ENCODE results near the gene SERPINB6. TPM values are rescaled to one million over a fixed set of nuclear protein-coding genes. Genes with fewer than 3 reads are reported as not detected.

The SERPINB6 gene
- total RNA-seq, 2 experiments from 2014 or later: 13.2 TPM; not detected in 1

GRCh38 chr6:2944405-2945152 lies 26.8 kb downstream of the SERPINB6 start:
- no peaks in the 10 kb centered on the region for H3K79me2 ChIP-seq (ENCODE audit: insufficient read depth, low read depth, low read length)
- no peak overlapping the region for H3K4me3 ChIP-seq (ENCODE audit: low read depth, low read length, poor library complexity, severe bottlenecking)
- intact Hi-C loops (cut with micrococcal nuclease; ENCODE audit: unreplicated experiment): no loop called here
- no peak for TF ChIP-seq EZH2phosphoT487 (IDR thresholded peaks at IDR 0.05; ENCODE audit: borderline replicate concordance, low read depth, low read length)
- TF ChIP-seq, protein P1, sequence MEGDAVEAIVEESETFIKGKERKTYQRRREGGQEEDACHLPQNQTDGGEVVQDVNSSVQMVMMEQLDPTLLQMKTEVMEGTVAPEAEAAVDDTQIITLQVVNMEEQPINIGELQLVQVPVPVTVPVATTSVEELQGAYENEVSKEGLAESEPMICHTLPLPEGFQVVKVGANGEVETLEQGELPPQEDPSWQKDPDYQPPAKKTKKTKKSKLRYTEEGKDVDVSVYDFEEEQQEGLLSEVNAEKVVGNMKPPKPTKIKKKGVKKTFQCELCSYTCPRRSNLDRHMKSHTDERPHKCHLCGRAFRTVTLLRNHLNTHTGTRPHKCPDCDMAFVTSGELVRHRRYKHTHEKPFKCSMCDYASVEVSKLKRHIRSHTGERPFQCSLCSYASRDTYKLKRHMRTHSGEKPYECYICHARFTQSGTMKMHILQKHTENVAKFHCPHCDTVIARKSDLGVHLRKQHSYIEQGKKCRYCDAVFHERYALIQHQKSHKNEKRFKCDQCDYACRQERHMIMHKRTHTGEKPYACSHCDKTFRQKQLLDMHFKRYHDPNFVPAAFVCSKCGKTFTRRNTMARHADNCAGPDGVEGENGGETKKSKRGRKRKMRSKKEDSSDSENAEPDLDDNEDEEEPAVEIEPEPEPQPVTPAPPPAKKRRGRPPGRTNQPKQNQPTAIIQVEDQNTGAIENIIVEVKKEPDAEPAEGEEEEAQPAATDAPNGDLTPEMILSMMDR (conservative IDR thresholded peaks at IDR 0.05; ENCODE audit: low read length): no peak
- H3K4me1 ChIP-seq (ENCODE audit: insufficient read depth, low read length, poor library complexity, severe bottlenecking): peaks cover 69% of the 10 kb centered on the region
- H3K9me2 ChIP-seq (ENCODE audit: insufficient read depth, low read length): no peaks in the 10 kb centered on the region
- no TSS peak for BruUV-seq (replicated peaks)
- no peaks in the 10 kb centered on the region for H3K9me3 ChIP-seq (ENCODE audit: low read length)
- no peak overlapping the region for H3K27ac ChIP-seq (ENCODE audit: low read depth, low read length, poor library complexity, severe bottlenecking)
- CTCF ChIA-PET (ENCODE audit: unreplicated experiment): interaction anchor here (2.9 kb wide), 1 partner anchor 8 kb away, joined by 20 read pairs; no protein-coding TSS in a partner anchor
- peak; percentile 24 for DNase-seq (ENCODE audit: low spot score)
- no peak overlapping the region for H2AFZ ChIP-seq (ENCODE audit: low read length)
- POLR2A ChIA-PET: interaction anchor here (0.5 to 3.1 kb wide), 11 partner anchors 8 to 205 kb away, joined by 3 to 18 read pairs (median 5); no protein-coding TSS in a partner anchor
- no peaks in the 10 kb centered on the region for H4K20me1 ChIP-seq (ENCODE audit: insufficient read depth, low read length)
- peak overlapping the region; percentile 83 for H3K4me2 ChIP-seq (ENCODE audit: low read length)
- no peaks in the 10 kb centered on the region for H3K36me3 ChIP-seq (ENCODE audit: insufficient read depth, low read length)

GRCh38 chr6:2943564-2943955 lies 27.8 kb downstream of the SERPINB6 start:
- TF ChIP-seq EZH2phosphoT487 (IDR thresholded peaks at IDR 0.05; ENCODE audit: borderline replicate concordance, low read depth, low read length): no peak
- TF ChIP-seq, protein P1 (conservative IDR thresholded peaks at IDR 0.05; ENCODE audit: low read length): no peak
- no peaks in the 10 kb centered on the region for H3K79me2 ChIP-seq (ENCODE audit: insufficient read depth, low read depth, low read length)
- CTCF ChIA-PET (ENCODE audit: unreplicated experiment): interaction anchor here (0.7 to 2.9 kb wide), 2 partner anchors 9 to 11 kb away, joined by 3 to 20 read pairs; no protein-coding TSS in a partner anchor
- BruUV-seq (replicated peaks): no TSS peak
- H4K20me1 ChIP-seq (ENCODE audit: insufficient read depth, low read length): no peaks in the 10 kb centered on the region
- POLR2A ChIA-PET: interaction anchor here (0.5 to 3.1 kb wide), 15 partner anchors 9 to 204 kb away, joined by 3 to 18 read pairs (median 6); no protein-coding TSS in a partner anchor
- H3K36me3 ChIP-seq (ENCODE audit: insufficient read depth, low read length): no peaks in the 10 kb centered on the region
- intact Hi-C loops (cut with micrococcal nuclease; ENCODE audit: unreplicated experiment): loop anchor here (2.0 kb wide), 2 partner anchors 45 to 125 kb away; partner anchors contain the start of gene RIPK1
- H3K9me3 ChIP-seq (ENCODE audit: low read length): no peaks in the 10 kb centered on the region; the same call in 1 of the 2 replicates
- no peak for DNase-seq (ENCODE audit: low spot score)
- H3K4me1 ChIP-seq (ENCODE audit: insufficient read depth, low read length, poor library complexity, severe bottlenecking): peaks cover 76% of the 10 kb centered on the region
- peak overlapping the region; percentile 87 for H3K27ac ChIP-seq (ENCODE audit: low read depth, low read length, poor library complexity, severe bottlenecking)
- peak overlapping the region; percentile 56 for H3K4me3 ChIP-seq (ENCODE audit: low read depth, low read length, poor library complexity, severe bottlenecking)
- H2AFZ ChIP-seq (ENCODE audit: low read length): peak overlapping the region; percentile 92
- no peaks in the 10 kb centered on the region for H3K9me2 ChIP-seq (ENCODE audit: insufficient read depth, low read length)
- H3K4me2 ChIP-seq (ENCODE audit: low read length): peak overlapping the region; percentile 83

All from OCI-LY7 (cell line).